Thoracic aorta (tissue), 2 donors: ENCODE data around the gene OR13C5. TPM values are rescaled to one million over a fixed set of nuclear protein-coding genes. Genes with fewer than 3 reads are reported as not detected.

Source experiments
- ATAC-seq: fragments of 150-250 bp; one replicate; pipeline ENCODE4 v1.8.0; 2017; ENCODE audit warnings: low read depth; ENCODE audit not compliant: insufficient number of reproducible peaks, low FRiP score
- DNase-seq: peaks from one replicate; pipeline ENCODE4 v3.0.0-alpha.2; 2020; ENCODE audit warnings: low spot score
- H3K27ac ChIP-seq, 2 donors: fragments of 200-600 bp; sonication (generic); 1 replicate in 1 of 2; 2 replicates in 1 of 2; pipeline ENCODE4 v1.5.1; 2016; ENCODE audit warnings: mild to moderate bottlenecking in 2 of 2, moderate library complexity in 2 of 2
- H3K27me3 ChIP-seq: fragments of 200-600 bp; sonication (generic); replicated peaks from 2 replicates; pipeline ENCODE4 v1.6.0; 2016; ENCODE audit warnings: mild to moderate bottlenecking; ENCODE audit not compliant: insufficient read depth
- H3K36me3 ChIP-seq: fragments of 200-600 bp; sonication (generic); one replicate; pipeline ENCODE4 v1.5.1; 2016
- H3K4me1 ChIP-seq, 2 donors: fragments of 200-600 bp; sonication (generic); 1 replicate in 1 of 2; 2 replicates in 1 of 2; pipeline versions ENCODE4 v1.5.1 to v1.6.0; 2016; ENCODE audit warnings: low read depth in 2 of 2, mild to moderate bottlenecking in 1 of 2; ENCODE audit not compliant: control insufficient read depth in 1 of 2
- H3K4me3 ChIP-seq: fragments of 200-600 bp; sonication (generic); 2 replicates; pipeline ENCODE4 v1.5.1; 2016; ENCODE audit warnings: mild to moderate bottlenecking
- H3K9me3 ChIP-seq: fragments of 200-600 bp; sonication (generic); 2 replicates; pipeline ENCODE4 v1.5.1; 2016
- total RNA-seq, 2 donors: library from RNA; depleted of rRNA; stranded (reverse); fragments of >200 nt; gene quantifications; one replicate each; pipeline versions ENCODE4 v1.1.0 to v1.2.3, GENCODE V29; 2016
- TF ChIP-seq, protein P1 (sequence below): fragments of 200-600 bp; sonication (generic); IDR thresholded peaks from one replicate; pipeline ENCODE4 v1.5.1; 2019; ENCODE audit warnings: antibody characterized with exemption

OR13C5 gene
- total RNA-seq, 2 donors from 2014 or later: not detected

DNA sequence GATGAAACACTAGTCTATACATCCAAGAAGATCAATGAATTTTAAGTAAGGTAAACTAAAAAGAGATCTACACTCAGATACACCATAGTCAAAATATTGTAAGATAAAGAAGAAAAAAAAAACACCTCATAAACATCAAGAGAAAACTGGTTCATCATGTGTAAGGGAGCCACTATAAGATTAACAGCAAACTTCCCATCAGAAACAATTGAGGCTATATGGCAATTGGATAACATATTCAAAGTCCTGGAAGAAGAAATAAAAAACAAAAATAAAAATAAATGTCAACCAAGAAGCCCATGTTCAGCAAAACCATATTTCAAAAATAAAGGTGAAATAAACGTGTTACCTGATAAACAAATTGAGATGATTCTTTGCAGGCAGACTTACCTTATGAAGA, 26.6 kb downstream of the OR13C5 start:
- H3K4me1 ChIP-seq: no peaks in the 10 kb centered on the region
- H3K4me3 ChIP-seq: no peak overlapping the region
- no peaks in the 10 kb centered on the region for H3K27me3 ChIP-seq
- peaks cover 4% of the 10 kb centered on the region for H3K9me3 ChIP-seq
- no peaks in the 10 kb centered on the region for H3K36me3 ChIP-seq
- TF ChIP-seq, protein P1, sequence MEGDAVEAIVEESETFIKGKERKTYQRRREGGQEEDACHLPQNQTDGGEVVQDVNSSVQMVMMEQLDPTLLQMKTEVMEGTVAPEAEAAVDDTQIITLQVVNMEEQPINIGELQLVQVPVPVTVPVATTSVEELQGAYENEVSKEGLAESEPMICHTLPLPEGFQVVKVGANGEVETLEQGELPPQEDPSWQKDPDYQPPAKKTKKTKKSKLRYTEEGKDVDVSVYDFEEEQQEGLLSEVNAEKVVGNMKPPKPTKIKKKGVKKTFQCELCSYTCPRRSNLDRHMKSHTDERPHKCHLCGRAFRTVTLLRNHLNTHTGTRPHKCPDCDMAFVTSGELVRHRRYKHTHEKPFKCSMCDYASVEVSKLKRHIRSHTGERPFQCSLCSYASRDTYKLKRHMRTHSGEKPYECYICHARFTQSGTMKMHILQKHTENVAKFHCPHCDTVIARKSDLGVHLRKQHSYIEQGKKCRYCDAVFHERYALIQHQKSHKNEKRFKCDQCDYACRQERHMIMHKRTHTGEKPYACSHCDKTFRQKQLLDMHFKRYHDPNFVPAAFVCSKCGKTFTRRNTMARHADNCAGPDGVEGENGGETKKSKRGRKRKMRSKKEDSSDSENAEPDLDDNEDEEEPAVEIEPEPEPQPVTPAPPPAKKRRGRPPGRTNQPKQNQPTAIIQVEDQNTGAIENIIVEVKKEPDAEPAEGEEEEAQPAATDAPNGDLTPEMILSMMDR: no peak
- ATAC-seq (no peak), DNase-seq (no peak)
- no peak overlapping the region for H3K27ac ChIP-seq

DNA sequence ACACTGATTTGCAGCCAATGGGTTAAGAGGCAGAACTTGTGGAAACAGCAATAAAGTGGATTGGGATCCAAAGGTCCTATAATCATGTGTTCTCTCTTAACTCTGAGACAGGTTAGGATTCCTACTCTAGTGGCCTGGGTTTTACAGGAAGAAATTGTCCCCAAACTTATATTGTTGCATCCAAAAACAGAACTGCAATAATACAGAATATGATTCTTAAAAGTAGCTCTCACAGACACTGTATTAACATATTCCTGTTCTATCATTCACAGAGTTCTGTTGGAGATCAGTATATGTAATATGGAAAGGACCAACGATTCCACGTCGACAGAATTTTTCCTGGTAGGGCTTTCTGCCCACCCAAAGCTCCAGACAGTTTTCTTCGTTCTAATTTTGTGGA, 30.3 kb downstream of the OR13C5 start, which contains the start of gene OR13C8:
Gene OR13C8, plus strand, starts transcription at position 301 of the 400 bp plus-strand sequence. Its CDS starts 0 bp downstream, at position 301.
- H3K4me1 ChIP-seq: no peaks in the 10 kb centered on the region
- no peak within 1 kb of the TSS for H3K4me3 ChIP-seq
- no peaks in the 10 kb centered on the region for H3K27me3 ChIP-seq
- TF ChIP-seq, protein P1: no peak
- no peak within 1 kb of the TSS for H3K27ac ChIP-seq
- peaks cover 4% of the 10 kb centered on the region for H3K9me3 ChIP-seq
- DNase-seq (no peak), ATAC-seq (no peak)
- H3K36me3 ChIP-seq: no peaks in the 10 kb centered on the region

DNA sequence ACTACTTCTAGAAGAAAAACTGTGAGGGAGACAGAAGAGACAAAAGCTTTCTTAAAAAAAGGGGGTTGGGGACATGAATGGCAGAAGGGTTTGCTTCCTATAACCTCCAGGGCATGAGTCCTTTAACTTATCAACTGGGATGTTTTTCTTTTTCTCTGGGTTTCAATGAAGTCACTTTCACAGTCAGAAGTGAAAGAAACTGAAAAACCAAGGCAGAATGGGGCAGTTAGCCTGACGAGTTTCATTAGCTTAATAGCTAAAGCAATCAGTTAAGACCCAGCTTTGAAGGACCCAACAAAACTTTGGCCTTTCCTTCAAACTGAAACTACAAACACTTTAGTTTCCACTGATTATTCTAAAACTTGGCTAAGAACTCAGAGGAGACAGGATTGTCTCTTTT, 34.9 kb downstream of the OR13C5 start:
- no peak for DNase-seq

DNA sequence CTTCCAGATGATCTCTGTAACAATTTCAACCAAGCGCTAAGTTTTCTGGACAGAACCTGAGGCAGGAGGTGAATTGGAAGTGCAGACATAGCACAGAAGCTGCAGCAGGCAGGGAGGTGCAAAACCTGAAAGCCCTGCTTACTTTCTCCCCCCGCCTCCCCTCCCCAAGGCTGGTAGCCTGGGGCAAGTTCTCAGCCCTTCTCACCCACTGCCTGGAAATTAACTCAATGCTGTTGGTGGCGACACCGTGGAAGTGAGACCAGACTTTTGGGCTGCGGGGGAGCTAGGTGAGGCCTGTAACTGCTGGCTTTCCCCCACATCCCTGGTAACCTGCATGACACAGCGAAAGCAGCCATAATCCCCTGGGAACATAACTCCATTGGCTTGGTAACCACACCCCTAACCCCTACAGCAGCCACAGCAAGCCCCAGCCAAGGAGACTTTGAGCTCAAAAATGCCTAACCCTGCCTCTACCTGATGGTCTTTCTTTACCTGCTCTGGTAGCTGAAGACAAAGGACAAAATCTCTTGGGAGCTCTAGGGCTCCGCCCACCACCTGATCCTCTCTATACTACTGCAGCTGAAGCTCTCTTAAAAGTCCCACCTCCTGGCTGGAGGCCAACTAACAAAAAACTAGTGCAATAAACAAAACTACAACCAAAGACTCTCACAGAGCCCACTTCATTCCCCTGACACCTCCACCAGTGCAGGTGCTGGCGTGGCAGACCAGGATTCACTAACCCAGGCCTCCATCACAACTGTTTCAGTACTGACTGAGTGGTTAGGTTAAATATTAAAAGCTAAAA, 42.2 kb downstream of the OR13C5 start:
- no peak overlapping the region for H3K4me3 ChIP-seq
- no peaks in the 10 kb centered on the region for H3K9me3 ChIP-seq
- ATAC-seq (peak; percentile 58), DNase-seq (no peak)
- H3K4me1 ChIP-seq: no peaks in the 10 kb centered on the region
- H3K36me3 ChIP-seq: no peaks in the 10 kb centered on the region
- TF ChIP-seq, protein P1: no peak
- H3K27me3 ChIP-seq: no peaks in the 10 kb centered on the region
- no peak overlapping the region for H3K27ac ChIP-seq

More for the DNA sequence above, 34.9 kb downstream of the OR13C5 start:
- no peaks in the 10 kb centered on the region for H3K9me3 ChIP-seq
- no peak for ATAC-seq
- H3K27ac ChIP-seq: no peak overlapping the region
- H3K4me3 ChIP-seq: no peak overlapping the region
- TF ChIP-seq, protein P1: no peak
- H3K4me1 ChIP-seq: no peaks in the 10 kb centered on the region
- H3K36me3 ChIP-seq: no peaks in the 10 kb centered on the region
- no peaks in the 10 kb centered on the region for H3K27me3 ChIP-seq

DNA sequence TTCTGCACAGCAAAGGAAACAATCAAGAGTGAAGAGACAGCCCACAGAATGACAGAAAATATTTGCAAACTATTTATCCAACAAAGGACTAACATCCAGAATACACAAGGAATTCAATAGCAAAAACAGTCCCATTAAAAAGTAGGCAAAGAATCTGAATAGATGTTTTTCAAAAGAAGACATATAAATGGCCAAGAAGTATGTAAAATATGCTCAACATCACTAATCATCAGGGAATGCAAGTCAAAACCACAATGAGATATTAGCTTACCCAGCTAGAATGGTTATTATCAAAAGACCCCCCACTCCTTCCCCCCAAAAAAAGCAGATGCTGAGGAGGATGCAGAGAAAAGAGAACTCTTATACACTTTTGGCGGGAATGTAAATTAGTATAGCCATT, 43.7 kb downstream of the OR13C5 start:
- ATAC-seq (no peak), DNase-seq (no peak)

More for the DNA sequence above, 43.7 kb downstream of the OR13C5 start:
- Histone ChIP-seq H3K27me3 (no peaks in the 10 kb centered on the region), H3K4me1 (no peaks in the 10 kb centered on the region), H3K27ac (no peak overlapping the region), H3K4me3 (no peak overlapping the region), H3K36me3 (no peaks in the 10 kb centered on the region), H3K9me3 (no peaks in the 10 kb centered on the region)
- TF ChIP-seq, protein P1: no peak
